Activated gamma-delta T cell (primary cell): ENCODE results near the gene PTPRN2.
"Not testable (repeated sequence)": the region's sequence is repeated elsewhere in the genome, so short reads cannot be mapped to it uniquely, and the experiment has no call there.

Experiments
- DNase-seq: peaks from one replicate; lab custom pipeline; 2025; lab: John Stamatoyannopoulos, UW

Gene PTPRN2

DNA sequence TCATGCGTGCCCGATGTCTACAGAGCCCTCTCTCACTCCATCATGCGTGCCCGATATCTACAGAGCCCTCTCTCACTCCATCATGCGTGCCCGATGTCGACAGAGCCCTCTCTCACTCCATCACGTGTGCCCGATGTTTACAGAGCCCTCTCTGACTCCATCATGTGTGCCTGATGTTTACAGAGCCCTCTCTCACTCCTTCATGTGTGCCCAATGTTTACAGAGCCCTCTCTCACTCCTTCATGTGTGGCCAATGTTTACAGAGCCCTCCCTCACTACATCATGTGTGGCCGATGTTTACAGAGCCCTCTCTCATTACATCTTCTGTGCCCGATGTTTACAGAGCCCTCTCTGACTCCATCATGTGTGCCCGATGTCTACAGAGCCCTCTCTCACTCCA lies 740.9 kb downstream of the PTPRN2 start:
- not testable (repeated sequence) for DNase-seq

DNA sequence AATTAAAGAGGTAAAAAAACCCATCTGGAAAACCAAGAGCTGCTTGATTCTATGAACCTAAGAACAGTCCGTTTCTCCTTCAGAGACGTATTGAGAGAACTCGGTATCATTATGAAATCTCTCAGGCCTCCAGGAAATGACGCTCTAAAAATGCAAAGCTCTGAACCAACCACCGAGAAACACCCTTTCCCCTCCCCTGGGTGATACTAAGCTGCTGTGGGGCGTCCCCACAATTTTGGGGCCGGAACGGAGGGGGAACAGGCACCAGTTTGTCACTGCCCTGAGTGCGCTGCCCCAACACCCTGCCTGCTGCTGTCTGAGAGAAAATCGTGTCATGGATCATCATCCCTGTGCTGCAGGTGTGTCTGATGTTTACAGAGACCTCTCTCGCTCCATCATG lies 741.4 kb downstream of the PTPRN2 start:
- no peak for DNase-seq

GRCh38 chr7:157845203-157845835 lies 742.3 kb downstream of the PTPRN2 start:
- no peak for DNase-seq

DNA sequence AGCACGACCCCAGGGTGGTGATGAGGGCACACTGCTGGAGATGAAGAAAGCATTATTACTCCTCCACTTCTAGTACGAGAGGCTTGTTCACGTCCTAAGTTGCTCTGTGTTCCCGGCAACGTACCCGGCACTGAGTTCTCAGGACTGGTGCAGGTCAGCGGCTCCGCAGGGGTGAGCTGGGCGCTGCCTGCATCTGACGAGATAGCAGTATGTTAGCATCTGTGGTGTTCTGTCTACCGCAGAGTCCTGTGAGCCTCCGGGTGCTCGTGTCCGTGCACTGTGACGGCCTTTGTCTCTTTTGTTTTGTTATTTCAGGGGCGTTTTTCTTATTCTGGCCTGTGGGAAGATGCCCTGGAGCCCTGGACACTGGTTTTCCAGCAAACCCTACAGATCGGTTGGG lies 743.0 kb downstream of the PTPRN2 start:
- no peak for DNase-seq

DNA sequence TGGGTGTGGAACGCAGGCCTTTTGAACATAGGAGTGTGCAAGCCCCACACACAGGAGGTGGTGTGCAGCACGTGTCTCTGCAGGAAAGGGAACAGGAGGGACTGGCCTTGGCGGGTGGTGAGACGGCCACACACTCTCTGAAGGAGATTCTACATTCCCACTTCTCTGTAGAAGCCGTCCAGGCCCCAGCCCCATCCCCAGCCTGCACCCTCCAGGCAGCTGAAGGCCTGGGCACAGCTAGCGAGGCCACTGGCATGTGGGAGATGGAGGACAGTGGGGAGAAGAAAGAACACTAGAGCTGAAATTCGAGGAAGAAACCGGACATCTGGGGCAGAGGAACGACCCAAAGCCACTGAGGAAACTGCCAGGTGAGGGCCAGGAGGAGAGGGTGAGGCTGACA lies 743.5 kb downstream of the PTPRN2 start:
- DNase-seq = no peak

DNA sequence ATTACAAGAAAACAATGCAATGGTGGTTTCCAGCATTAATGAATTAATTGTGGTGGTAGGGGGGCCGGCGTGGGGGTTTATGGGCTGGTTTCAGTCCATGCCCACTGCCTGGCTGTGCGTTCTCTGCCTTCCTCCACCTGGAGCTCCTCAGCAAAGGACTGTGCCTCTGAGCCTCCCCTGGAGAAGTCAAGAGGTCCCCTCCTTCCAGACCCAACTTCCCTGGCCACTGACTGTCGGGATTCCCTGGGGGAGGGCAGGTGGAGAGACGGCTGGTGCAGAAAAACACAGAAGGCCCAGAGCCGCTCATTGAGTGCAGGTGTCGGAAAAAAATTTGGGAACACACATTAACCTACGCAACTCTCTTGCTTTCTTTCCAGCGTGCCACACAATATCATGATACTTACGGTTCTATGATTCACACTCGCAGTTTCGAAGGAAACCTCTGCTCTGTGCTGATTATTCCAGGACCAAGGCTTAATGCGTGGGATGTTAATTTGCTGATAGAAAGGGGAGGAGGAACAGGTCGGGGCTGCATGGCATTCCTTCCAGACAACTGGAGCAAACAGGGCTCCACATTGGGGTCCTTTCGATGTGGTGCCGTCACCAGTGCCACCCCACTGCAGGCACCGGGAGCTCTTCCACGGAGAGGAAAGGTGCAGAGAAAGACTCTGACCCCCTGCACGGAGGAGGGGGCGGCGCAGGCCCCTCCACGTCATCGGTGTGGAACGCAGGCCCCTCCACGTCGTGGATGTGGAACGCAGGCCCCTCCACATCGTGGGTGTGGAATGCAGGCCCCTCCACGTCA lies 744.1 kb downstream of the PTPRN2 start:
- DNase-seq = no peak

GRCh38 chr7:157841773-157842370 lies 745.8 kb downstream of the PTPRN2 start:
- DNase-seq = no peak

DNA sequence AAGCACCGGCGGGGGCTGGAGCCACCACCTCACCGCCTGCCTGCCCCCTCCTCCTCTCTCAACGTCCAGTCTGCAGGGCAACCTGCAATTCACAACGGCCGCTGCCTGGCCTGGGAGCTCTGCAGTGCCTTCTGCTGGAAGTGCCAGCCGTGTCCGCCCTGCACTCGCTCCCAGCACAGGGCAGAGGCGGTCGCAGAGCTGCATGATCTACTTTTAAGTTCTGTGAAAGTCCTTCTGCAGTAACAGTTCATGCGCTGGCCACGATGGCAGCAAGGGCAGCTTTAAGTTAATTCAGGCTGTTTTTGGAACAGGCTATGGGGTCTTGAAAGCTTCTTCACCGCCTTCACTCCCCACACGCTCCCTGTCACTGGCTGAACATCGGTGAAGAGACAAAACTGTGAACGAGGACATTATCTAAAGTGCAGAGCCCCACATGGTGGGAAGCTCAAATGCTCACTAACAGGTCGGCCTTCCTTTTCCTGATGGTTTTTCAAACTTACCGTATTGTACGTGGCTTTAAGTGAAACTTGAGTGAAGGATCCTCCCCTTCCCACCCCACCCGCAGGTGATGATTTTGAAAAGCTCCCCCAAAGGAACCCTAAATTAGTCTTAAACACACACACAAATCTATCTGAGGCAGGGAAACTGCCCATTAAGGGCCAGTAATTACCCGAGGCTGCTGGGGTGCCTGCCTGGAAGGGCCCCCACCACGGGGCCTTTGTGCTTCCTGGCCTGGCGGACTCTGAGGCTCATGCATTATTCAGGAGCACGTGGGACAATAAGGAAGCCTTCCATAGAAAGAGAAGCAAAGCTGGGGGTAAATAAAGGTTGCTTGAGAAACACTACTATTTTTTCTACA lies 746.5 kb downstream of the PTPRN2 start:
- no peak for DNase-seq

DNA sequence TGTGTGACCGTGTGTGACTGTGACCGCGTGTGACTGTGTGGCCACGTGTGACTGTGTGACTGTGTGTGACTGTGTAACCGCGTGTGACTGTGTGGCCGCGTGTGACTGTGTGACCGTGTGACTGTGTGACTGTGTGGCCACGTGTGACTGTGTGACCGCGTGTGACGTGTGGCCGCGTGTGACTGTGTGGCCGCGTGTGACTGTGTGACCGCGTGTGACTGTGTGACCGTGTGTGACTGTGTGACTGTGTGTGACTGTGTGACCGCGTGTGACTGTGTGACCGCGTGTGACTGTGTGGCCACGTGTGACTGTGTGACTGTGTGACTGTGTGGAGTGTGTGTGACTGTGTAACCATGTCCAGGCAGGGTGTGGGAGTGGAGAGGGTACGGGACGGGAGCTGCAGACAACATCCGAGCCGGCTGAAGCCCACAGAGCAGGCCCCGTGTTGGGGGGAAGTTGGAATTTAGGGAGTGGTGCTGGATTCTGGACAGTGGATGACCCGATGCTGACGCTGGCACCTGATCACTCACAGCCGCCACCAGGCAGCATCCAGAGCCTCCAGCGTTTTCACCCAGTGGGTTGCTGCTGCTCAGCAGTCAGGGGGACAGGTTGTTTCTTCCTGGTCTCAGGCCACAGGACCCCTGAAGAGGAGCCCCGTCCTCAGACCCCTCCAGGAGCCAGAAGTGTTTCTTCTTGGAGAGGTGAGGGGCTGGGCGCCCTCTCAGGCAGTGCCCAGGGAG lies 747.3 kb downstream of the PTPRN2 start:
- DNase-seq = no peak

- DNase-seq = no peak
Measured at GRCh38 chr7:157839672-157840167, 747.9 kb downstream of the PTPRN2 start.

DNA sequence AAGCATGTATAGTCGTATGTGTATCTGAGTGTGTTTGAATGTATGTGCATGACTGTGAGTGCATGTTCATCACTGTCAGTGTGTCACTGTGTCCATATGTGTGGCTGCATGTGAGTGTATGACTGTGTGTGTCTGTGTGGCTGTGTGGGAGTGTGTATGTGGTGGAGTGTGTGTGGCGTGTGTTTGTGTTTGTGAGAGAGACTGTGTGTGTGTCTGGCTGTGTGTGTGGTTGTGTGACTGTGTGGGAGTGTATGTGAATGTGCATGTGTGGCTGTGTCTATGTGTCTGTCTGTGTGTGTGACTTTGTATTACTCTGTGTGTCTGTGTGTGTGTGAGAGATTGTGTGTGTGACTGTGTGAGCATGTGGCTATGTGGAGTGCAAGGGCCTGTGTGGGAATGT lies 748.4 kb downstream of the PTPRN2 start:
- no peak for DNase-seq

DNA sequence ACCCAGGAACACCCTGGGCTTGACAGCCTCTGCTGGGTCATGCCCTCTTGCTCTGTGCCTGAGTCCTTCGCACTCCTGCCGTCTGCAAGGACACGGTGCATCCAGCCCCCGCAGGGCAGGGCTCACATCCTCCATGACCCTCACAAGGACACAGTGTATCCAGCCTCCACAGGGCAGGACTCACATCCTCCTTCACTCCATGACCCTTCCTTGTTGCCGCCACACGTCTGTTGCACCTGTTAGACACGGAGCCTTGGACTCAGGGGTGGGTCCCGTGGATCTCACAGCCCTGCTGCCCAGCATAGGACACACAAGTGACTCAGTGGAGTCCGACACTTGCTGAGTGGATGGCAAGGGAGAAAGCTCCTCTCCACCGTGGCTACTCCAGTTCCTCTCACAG lies 750.1 kb downstream of the PTPRN2 start:
- no peak for DNase-seq

- DNase-seq = no peak
Measured at GRCh38 chr7:157837047-157837446, 750.6 kb downstream of the PTPRN2 start.

GRCh38 chr7:157834501-157835163 lies 753.0 kb downstream of the PTPRN2 start:
- DNase-seq = no peak

GRCh38 chr7:157832866-157833607 lies 754.6 kb downstream of the PTPRN2 start:
- no peak for DNase-seq

DNA sequence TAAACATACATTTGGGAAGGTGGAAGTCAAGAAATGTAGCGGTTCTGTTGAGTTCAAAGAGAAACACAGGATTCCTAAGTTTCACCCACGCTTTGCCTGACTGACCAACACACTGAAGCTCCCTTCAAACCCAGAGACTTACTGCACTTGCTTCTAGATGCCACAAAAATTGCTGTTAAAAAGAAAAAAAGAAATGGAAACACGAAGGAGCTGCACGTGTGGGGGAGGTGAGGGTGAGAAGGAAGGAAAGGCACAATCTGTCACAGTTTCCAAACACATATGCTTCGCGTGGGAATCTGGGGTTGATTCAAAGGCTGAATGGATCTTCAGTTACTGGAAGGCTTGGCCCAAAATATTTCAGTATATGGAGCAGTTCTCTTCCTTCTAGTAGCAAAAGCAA lies 755.2 kb downstream of the PTPRN2 start:
- DNase-seq = no peak

- DNase-seq = no peak
Measured at GRCh38 chr7:157832006-157832405, 755.6 kb downstream of the PTPRN2 start.

DNA sequence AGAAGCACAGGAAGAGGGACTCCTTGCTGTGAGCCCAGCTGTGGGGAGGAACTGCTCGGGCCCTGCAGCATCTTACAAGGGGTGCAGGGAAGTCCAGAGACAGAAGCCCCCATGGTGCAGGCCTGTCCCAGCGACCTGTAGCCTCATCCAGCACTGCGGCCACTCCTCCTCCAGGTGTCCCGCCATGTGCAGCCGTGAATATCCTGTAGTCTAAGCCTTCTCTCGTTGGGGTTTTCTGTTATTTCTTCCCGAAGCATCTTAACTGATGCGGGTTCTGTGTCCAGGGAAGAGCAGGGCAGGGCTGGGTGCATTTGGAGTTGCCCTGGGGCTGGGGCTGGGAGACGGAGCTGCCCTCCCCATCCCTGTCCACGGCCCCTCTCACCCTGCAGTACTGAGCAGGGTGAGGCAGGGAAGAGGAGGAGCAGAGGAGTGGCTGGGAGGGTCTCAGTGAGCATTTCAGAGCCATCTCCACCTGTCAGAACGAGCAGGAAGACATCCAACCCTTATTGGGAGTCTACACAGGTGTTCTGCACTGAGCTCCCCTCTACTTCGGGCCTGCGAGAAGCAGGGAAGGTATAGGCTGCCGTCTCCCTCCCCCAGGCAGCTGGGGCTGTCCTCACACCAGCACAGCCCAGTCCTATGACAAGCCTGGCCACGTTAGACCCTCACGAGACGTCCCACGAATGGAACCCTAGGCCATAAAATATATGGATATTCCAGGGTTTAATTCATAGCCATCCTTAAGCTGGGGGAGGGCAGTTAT lies 756.3 kb downstream of the PTPRN2 start:
- no peak for DNase-seq

GRCh38 chr7:157830331-157830730 lies 757.3 kb downstream of the PTPRN2 start:
- DNase-seq = no peak
